TTC549 (cell line): ENCODE data around the gene LRRC8A.

ENCODE experiments used
- FAIRE-seq: peaks from 2 replicates; lab custom pipeline; 2012; peaks lifted over from hg19 to GRCh38; lab: Jason Lieb, UNC

The LRRC8A gene

GRCh38 chr9:128902351-128903078 lies 20.6 kb downstream of the LRRC8A start:
- no peak for FAIRE-seq

- FAIRE-seq, result no peak
Measured at GRCh38 chr9:128903079-128903461, 21.1 kb downstream of the LRRC8A start.

DNA sequence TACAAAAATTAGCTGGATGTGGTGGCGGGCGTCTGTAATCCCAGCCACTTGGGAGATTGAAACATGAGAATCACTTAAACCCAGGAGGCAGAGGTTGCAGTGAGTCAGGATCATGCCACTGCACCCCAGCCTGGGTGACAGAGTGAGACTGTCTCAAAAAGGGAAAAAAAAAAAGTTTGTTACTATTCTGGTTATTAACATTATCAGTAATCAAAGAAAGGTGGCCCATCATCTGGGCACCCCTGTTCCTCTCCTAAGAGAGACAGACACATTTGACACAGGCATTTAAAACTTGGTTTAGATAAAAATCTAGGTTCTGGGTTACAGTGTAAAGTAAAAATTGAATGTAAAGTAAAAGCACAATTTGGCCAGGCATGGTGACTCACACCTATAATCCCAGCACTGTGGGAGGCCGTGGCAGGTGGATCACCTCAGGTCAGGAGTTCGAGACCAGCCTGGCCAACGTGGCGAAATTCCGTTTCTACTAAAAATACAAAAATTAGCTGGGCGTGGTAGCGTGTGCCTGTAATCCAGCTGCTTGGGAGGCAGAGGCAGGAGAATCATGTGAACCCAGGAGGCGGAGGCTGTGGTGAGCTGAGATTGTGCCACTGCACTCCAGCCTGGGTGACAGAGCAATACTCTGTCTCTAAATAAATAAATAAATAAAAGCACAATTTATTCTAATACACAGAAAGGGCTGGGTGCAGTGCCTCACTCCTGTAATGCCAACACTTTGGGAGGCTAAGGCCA lies 22.1 kb downstream of the LRRC8A start:
- FAIRE-seq, result no peak

DNA sequence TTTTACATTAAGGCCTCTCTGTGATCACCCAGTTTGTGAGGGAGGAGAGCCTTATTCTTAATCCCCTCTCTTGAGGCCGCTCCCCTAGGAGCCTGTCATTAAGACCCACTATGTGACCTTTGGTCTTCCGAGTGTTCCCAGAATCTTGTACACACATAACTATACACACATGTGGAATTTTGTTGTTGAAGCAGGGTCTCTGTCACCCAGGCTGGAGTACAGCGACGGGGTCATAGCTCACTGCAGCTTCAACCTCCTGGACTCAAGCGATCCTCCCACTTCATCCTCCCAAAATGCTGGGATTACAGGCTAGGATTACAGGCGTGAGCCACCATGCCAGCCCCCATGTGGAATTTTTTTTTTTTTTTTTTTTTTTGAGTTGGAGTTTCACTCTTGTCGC lies 24.0 kb downstream of the LRRC8A start:
- no peak for FAIRE-seq

GRCh38 chr9:128906741-128907140 lies 24.8 kb downstream of the LRRC8A start:
- FAIRE-seq, result no peak

DNA sequence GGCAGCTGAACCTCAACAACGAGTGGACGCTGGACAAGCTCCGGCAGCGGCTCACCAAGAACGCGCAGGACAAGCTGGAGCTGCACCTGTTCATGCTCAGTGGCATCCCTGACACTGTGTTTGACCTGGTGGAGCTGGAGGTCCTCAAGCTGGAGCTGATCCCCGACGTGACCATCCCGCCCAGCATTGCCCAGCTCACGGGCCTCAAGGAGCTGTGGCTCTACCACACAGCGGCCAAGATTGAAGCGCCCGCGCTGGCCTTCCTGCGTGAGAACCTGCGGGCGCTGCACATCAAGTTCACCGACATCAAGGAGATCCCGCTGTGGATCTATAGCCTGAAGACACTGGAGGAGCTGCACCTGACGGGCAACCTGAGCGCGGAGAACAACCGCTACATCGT lies 26.4 kb downstream of the LRRC8A start:
- FAIRE-seq, result no peak

DNA sequence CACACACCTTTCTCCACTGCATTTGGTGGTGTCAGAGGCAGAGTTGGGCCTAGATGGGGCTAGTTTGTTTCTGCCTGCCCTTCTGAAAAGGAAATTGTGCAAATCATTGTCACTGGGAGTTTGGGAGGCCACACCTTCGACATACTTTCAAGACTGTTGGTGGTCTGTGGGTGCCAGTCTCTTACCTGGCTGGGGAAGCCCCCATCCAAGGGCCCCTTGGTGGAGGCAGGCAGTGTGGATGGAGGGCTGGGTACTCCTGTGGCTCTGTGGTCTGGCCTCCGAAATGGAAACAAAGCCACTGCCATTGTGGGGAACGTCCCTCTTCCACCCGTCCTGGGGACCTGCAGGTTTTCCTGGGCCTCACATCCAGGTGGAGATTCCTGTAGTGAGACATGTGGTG lies 27.9 kb downstream of the LRRC8A start:
- FAIRE-seq, result no peak

DNA sequence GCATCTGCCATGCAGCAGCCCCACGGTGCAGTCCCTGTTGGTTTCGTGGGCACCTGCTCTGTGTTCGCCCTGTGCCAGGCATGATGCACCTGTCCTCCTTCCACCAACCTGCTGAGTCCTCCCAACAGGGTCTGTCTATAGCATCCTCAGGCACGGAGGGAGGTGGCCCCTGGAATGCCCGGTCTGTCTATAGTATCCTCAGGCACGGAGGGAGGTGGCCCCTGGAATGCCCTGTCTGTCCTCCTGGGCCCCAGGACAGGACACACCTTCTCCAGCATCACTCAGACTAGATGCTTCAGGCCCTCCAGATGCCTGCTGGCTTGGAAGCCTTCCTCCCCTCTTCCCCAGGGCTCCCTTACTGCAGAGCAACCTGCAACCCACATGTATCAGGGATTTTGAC lies 29.0 kb downstream of the LRRC8A start:
- FAIRE-seq, result no peak

- FAIRE-seq, result no peak
Measured at GRCh38 chr9:128911529-128912035, 29.6 kb downstream of the LRRC8A start.

- FAIRE-seq, result no peak
Measured at GRCh38 chr9:128912270-128912853, 30.4 kb downstream of the LRRC8A start.

DNA sequence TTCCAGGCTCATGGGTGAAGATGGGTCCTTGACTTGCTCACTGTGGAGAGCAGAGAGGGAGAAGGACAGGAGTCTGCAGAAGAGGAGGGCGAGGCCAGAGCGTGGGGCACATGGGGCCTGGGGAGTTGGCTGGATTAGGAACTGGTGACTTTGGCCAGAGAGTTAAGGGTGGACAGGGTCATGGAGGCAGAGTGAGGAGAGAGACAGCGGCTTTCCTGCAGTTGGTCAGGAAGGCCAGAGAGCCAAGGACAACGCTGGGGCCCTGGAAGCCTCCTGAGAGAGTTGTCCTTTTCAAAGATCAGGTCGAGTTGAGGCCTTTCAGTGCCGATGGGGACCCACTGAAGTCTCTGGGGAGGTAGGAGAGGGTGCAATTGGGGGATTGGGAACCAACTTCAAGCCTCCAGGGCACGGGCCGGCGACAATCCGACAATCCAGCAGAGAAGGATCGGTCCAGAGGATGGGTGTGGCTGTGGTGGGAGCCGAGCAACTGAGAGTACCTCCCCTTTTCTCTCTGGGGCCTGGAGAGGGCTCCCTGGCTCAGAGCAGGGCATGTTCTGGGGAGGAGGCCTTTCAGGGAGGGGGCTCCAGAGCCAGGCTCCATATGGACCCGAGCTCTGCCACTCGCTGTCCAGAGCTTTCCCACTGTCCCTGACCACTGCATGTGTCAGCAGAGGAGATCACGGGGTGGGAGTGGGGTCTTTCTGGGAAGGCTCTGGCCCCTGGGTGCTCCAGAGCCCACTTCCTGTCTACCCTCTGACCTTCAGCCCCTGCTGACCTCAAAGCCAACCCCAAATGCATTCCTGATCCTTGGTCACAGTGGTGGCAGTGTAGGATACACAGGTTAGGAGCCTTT lies 31.3 kb downstream of the LRRC8A start:
- FAIRE-seq, result no peak

DNA sequence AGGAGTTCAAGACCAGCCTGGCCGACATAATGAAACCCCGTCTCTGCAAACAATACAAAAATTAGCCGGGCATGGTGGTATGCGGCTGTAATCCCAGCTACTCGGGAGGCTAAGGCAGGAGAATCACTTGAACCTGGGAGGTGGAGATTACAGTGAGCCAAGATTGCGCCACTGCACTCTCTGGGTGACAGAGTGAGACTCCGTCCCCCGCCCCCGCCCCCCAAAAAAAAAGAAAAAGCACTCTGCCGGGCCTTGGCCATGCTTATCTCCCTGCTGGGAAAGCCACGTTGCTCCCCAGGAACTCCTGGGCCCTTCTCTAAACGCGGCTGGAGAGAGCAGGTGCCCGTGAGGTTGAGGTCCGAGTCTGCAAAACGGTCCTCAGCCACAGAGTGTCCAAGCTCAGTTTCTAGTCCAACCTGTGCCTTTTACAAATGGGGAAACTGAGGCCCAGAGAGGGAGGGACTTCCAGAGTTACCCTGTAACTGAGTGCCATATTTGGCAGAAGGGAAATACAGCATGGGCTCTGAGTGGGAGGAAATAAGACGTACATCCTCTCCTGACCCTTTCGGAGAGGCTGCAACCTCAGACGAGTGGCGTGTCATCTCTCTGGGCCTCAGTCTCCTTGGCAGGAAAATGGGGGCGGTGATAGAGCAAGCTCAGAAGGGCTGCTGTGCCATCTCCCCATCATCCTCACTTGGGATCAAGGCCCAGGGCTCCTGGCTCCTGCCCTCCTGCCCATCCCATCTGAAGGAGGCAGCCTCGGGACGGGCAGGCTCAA lies 32.3 kb downstream of the LRRC8A start:
- no peak for FAIRE-seq

DNA sequence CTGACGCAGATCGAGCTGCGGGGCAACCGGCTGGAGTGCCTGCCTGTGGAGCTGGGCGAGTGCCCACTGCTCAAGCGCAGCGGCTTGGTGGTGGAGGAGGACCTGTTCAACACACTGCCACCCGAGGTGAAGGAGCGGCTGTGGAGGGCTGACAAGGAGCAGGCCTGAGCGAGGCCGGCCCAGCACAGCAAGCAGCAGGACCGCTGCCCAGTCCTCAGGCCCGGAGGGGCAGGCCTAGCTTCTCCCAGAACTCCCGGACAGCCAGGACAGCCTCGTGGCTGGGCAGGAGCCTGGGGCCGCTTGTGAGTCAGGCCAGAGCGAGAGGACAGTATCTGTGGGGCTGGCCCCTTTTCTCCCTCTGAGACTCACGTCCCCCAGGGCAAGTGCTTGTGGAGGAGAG lies 34.3 kb downstream of the LRRC8A start:
- no peak for FAIRE-seq

GRCh38 chr9:128916745-128917144 lies 34.8 kb downstream of the LRRC8A start:
- no peak for FAIRE-seq

GRCh38 chr9:128917151-128917849 lies 35.4 kb downstream of the LRRC8A start:
- FAIRE-seq, result no peak

DNA sequence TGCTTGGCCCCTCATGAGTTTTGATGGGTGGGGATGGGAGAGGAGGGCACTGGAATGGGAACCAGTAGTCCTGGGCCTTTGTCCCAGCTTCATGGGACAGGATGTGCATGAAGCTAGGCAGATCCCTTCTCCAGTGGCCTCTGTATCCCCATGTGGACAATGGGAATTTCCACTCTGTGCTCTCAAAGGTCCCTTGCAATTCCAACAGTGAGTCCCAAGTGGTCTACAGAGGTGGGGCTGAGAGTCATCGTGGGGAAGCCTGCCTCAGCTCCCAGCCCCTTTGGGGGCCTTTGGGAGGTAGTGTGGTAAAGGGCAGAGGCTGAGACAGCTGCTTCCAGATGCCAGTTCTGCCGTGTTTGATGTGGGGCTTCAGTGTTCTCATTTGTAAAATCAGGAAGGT lies 37.0 kb downstream of the LRRC8A start:
- no peak for FAIRE-seq

DNA sequence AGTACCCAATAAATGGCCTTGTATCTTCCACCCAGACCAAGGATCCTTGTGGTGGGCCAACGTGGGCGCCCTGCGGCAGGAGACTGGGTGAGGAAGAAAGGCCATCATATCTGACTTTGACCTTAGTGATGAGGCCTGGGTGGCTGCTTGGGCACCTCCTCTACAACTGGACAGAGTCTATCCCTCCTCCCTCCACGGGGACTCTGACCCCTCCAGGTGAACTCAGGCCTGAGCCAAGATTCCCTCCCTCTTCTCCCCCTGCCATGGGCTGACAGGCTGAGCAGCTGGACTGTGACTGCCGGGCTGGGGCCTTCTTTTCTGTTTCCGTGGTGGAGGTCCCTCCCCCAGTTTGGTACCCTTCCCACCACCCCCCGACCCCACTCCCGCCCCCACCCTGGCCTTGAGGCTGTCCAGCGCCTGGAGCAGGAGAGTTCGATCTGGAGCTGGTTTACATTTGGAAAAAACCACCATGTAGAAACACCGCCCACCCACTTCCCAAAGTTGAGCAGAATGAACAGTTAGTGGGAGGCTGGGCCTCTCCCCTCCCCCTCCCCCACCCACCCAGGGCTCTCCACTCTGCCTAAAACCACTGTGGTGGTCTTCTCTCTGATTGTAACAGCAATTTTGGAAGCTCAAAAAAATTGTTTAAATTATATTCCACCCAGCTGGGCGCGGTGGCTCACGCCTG lies 37.6 kb downstream of the LRRC8A start:
- FAIRE-seq, result no peak

DNA sequence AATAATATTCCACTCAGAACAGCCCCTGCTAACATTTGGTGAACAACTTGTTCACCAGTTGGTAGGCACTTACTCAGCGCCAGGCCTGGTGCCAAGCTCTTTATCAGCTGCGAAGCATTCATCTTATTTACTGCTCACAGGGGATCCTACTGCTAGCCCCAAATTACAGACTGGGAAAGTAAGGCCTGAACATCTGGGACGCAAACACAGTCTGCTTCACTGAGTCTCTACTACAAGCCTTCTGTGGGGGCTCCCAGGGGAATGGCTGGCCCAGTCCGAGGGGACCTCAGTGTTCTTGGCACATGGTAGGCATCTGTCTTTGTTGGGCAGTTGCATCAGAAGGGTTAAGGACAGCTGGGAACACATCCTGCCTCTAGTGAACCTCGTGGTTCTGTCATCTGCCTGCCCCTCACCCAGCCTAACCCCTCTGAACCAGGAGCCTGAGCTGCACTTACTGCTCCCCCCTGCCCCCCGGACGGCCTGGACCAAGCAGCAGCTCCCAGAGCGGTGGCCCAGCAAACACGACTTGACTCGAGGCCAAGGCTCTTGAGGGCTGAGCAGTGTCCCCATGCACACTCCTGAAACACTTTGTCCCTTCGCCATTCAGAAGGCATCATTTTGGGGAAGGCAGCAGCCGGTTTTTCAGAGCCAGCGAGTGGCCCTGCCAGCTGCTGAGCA lies 38.6 kb downstream of the LRRC8A start, which contains the start of gene PHYHD1:
PHYHD1 (plus strand) TSS at position 602 of the 678 bp plus-strand sequence. CDS start 1,342 bp downstream, outside the sequence.
- no peak for FAIRE-seq

GRCh38 chr9:128921881-128922763 lies 40.2 kb downstream of the LRRC8A start:
- FAIRE-seq, result no peak
